NB4 (cell line): ENCODE results near the gene SLC25A6.

Source experiments
- POLR2A ChIP-seq: IDR thresholded peaks from 2 replicates; pipeline ENCODE4 v1.6.1; 2011; ENCODE audit warnings: mild to moderate bottlenecking; ENCODE audit not compliant: insufficient read length; ENCODE audit errors: extremely low read depth
- TF ChIP-seq, protein P1 (sequence below): IDR thresholded peaks from one replicate; pipeline ENCODE4 v1.5.1; 2012; ENCODE audit warnings: low read depth, low read length

DNA sequence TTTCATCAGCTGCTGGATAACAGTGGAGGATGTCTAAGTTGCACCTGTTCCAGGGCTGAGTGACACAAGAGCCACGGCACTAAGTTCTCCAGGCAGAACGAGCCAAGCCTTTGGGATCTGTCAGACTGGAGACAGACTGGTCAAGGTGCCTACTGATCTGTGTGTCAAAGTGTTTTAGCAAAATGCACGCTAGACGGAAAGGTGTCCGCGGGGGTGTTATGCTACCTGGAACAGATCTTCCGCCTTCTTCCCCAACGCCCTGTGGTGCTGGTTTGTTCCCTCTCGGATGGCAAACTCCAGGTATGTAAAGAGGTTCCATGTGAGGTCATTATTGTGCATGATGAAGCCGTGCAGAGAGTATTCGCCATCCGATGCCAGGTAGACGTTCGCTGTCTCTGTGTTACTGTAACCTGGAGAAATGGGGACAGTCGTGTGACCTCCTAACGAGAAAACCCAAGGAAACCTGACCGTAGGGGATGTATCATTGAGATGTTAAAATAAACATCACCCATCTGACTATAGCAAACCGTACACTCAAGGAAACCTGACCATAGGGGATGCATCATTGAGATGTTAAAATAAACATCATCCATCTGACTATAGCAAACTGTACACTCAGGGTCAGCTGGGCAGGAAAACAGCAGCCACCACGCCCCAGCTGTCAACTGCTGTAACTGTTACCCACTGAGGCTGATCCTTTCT, 29.7 kb upstream of the SLC25A6 start:
- TF ChIP-seq, protein P1, sequence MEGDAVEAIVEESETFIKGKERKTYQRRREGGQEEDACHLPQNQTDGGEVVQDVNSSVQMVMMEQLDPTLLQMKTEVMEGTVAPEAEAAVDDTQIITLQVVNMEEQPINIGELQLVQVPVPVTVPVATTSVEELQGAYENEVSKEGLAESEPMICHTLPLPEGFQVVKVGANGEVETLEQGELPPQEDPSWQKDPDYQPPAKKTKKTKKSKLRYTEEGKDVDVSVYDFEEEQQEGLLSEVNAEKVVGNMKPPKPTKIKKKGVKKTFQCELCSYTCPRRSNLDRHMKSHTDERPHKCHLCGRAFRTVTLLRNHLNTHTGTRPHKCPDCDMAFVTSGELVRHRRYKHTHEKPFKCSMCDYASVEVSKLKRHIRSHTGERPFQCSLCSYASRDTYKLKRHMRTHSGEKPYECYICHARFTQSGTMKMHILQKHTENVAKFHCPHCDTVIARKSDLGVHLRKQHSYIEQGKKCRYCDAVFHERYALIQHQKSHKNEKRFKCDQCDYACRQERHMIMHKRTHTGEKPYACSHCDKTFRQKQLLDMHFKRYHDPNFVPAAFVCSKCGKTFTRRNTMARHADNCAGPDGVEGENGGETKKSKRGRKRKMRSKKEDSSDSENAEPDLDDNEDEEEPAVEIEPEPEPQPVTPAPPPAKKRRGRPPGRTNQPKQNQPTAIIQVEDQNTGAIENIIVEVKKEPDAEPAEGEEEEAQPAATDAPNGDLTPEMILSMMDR, result no peak
- no peak for TF ChIP-seq POLR2A
